ENCODE measurements around the gene LILRA2. TPM values are rescaled to one million over a fixed set of nuclear protein-coding genes. Genes with fewer than 3 reads are reported as not detected.
"Not testable (repeated sequence)": the region's sequence is repeated elsewhere in the genome, so short reads cannot be mapped to it uniquely, and the experiment has no call there.

The LILRA2 gene
- total and polyA plus RNA-seq, 2 of the 8 experiments (the other 6 are each of a cell fraction or from before 2014, with no cell fraction given) = not detected

DNA sequence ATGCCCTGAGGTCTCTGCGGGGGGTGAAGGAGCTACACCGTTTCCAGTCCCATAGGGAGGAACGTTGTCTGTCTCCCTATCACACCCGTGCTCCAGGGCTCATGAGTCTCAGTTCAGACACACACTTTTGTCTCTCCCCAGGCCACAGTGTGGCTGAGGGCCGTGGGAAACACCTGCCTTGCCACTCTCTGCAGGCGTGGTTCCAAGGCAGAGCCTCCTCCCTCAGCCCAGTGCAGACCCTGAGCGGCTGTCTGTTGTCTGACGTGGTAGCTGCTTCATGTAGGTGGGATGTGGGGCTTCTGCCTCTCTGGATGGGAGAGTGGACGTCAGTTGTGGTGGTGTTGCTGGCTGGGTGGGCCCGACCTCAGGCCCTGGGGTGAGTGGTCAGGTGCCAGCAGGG, 50.6 kb downstream of the LILRA2 start:
- H3K56ac ChIP-seq (replicated peaks; ENCODE audit: insufficient read length, low read depth, low read length); H2BK5ac ChIP-seq (ENCODE audit: low read depth, low read length); H3K4ac ChIP-seq (replicated peaks; ENCODE audit: insufficient read length, low read depth, low read length); H3K23me2 ChIP-seq (ENCODE audit: low read depth, low read length); H3K9ac ChIP-seq (replicated peaks in 1 of 4; ENCODE audit: extremely low read depth in 1 of 4, low read depth in 3 of 4, low read length in 3 of 4); H3K27me3 ChIP-seq (replicated peaks in 1 of 4; ENCODE audit: control insufficient read depth in 3 of 4, extremely low read depth in 1 of 4, insufficient read depth in 3 of 4, low read length in 3 of 4); H3K18ac ChIP-seq (ENCODE audit: extremely low read depth, low read length); H2BK20ac ChIP-seq (ENCODE audit: low read length); H3K27ac ChIP-seq (ENCODE audit: low read depth, low read length); H3K79me2 ChIP-seq (ENCODE audit: control insufficient read depth in 1 of 2, insufficient read depth in 2 of 2, low read length in 2 of 2); DNase-seq (ENCODE audit: low read depth in 1 of 2, low spot score in 2 of 2); H3K36me3 ChIP-seq (ENCODE audit: control insufficient read depth in 2 of 4, insufficient read depth in 4 of 4, low read length in 3 of 4); H3K23ac ChIP-seq (ENCODE audit: insufficient read length); CTCF ChIA-PET (ENCODE audit: partially characterized antibody); FAIRE-seq; H3K4me1 ChIP-seq (replicated peaks in 1 of 4; ENCODE audit: control insufficient read depth in 3 of 4, insufficient read depth in 4 of 4, low read length in 3 of 4); H2AK5ac ChIP-seq (ENCODE audit: low read depth, low read length); H3K4me3 ChIP-seq (ENCODE audit: extremely low read depth in 1 of 4, insufficient read depth in 2 of 4, low read depth in 3 of 4, low read length in 4 of 4); H4K5ac ChIP-seq (ENCODE audit: insufficient read length, low read depth, low read length); H2AFZ ChIP-seq (ENCODE audit: low read length); H3K14ac ChIP-seq (ENCODE audit: insufficient read length); H2BK120ac ChIP-seq (replicated peaks; ENCODE audit: low read depth, low read length); H4K20me1 ChIP-seq (replicated peaks in 1 of 2; ENCODE audit: control insufficient read depth in 1 of 2, insufficient read depth in 2 of 2, low read length in 2 of 2); H3K4me2 ChIP-seq (ENCODE audit: insufficient read depth in 1 of 2, low read depth in 2 of 2, low read length in 2 of 2); H2BK12ac ChIP-seq (ENCODE audit: low read depth, low read length); H4K91ac ChIP-seq (replicated peaks; ENCODE audit: insufficient read length, low read length); H2BK15ac ChIP-seq (ENCODE audit: low read length); H3K79me1 ChIP-seq (ENCODE audit: low read depth, low read length); POLR2A ChIA-PET (ENCODE audit: partially characterized antibody); H4K8ac ChIP-seq (ENCODE audit: extremely low read depth, insufficient read depth, low read length): not testable (repeated sequence)
- WGBS, 2 experiments (ENCODE audit: extremely low coverage in 1 of 2, insufficient coverage in 1 of 2, insufficient read length in 1 of 2, insufficient replicate concordance in 2 of 2, low coverage in 1 of 2, low lambda C conversion rate in 2 of 2, missing lambda C conversion rate in 1 of 2) = 86% methylated on average over 9 of the region's 10 CpGs; no CpG with 5 or more reads in 1 of the 2 experiments
- H3K9me3 ChIP-seq (ENCODE audit: insufficient read depth in 2 of 2, low read depth in 1 of 2, low read length in 1 of 2) = peaks cover 48 to 63% of the 10 kb centered on the region in 2 experiments

DNA sequence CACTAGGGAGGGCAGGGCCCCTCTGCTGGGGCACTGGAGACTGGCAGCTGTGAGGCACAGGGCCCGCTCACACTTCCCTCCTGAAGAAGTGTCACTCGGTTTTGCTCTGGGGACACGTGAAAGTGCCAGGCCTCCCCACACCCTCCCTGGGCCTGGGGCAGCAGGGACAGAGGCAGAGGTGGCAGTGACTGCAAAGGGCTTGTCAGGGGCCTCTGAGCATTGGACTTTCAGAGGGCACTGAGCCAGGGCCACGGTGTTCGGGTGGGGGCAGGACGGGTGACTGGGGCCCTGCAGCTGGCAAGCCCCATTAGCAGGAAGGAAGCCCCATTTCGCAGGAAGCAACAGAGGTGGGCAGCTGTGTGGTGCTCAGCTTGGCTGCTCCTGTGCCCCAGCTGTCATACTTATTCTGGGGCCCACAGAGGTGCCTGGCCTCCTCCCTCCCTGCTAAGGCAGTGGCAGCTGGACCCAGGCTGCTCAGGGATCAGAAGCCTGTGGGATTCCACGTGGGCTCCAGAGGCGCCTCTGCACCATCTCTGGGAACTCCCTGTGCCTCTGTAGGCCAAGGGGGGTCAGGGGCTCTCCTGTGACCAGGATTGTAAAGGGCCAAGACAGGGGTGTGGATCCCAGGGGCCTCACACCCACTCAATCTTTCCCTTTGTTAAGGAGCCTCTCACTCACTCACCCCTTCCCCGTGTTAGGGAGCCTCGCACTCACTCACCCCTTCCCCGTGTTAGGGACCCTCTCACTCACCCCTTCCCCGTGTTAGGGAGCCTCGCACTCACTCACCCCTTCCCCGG, 51.5 kb downstream of the LILRA2 start:
- POLR2A ChIA-PET (ENCODE audit: partially characterized antibody); H2AFZ ChIP-seq (ENCODE audit: low read length); H4K91ac ChIP-seq (replicated peaks; ENCODE audit: insufficient read length, low read length); FAIRE-seq; H3K4ac ChIP-seq (replicated peaks; ENCODE audit: insufficient read length, low read depth, low read length); H2BK15ac ChIP-seq (ENCODE audit: low read length); H3K27me3 ChIP-seq (replicated peaks in 1 of 4; ENCODE audit: control insufficient read depth in 3 of 4, extremely low read depth in 1 of 4, insufficient read depth in 3 of 4, low read length in 3 of 4); H3K27ac ChIP-seq (ENCODE audit: low read depth, low read length); H3K4me3 ChIP-seq (ENCODE audit: extremely low read depth in 1 of 4, insufficient read depth in 2 of 4, low read depth in 3 of 4, low read length in 4 of 4); H3K79me2 ChIP-seq (ENCODE audit: control insufficient read depth in 1 of 2, insufficient read depth in 2 of 2, low read length in 2 of 2); H4K20me1 ChIP-seq (replicated peaks in 1 of 2; ENCODE audit: control insufficient read depth in 1 of 2, insufficient read depth in 2 of 2, low read length in 2 of 2); H3K4me1 ChIP-seq (replicated peaks in 1 of 4; ENCODE audit: control insufficient read depth in 3 of 4, insufficient read depth in 4 of 4, low read length in 3 of 4); H3K4me2 ChIP-seq (ENCODE audit: insufficient read depth in 1 of 2, low read depth in 2 of 2, low read length in 2 of 2); H2BK120ac ChIP-seq (replicated peaks; ENCODE audit: low read depth, low read length); H2AK5ac ChIP-seq (ENCODE audit: low read depth, low read length); H3K23ac ChIP-seq (ENCODE audit: insufficient read length); H2BK12ac ChIP-seq (ENCODE audit: low read depth, low read length); H3K18ac ChIP-seq (ENCODE audit: extremely low read depth, low read length); H3K23me2 ChIP-seq (ENCODE audit: low read depth, low read length); H3K56ac ChIP-seq (replicated peaks; ENCODE audit: insufficient read length, low read depth, low read length); H3K36me3 ChIP-seq (ENCODE audit: control insufficient read depth in 2 of 4, insufficient read depth in 4 of 4, low read length in 3 of 4); H2BK5ac ChIP-seq (ENCODE audit: low read depth, low read length); DNase-seq (ENCODE audit: low read depth in 1 of 2, low spot score in 2 of 2); H2BK20ac ChIP-seq (ENCODE audit: low read length); H4K8ac ChIP-seq (ENCODE audit: extremely low read depth, insufficient read depth, low read length); H4K5ac ChIP-seq (ENCODE audit: insufficient read length, low read depth, low read length); H3K9ac ChIP-seq (replicated peaks in 1 of 4; ENCODE audit: extremely low read depth in 1 of 4, low read depth in 3 of 4, low read length in 3 of 4); H3K79me1 ChIP-seq (ENCODE audit: low read depth, low read length); H3K14ac ChIP-seq (ENCODE audit: insufficient read length): not testable (repeated sequence)
- WGBS, 2 experiments (ENCODE audit: extremely low coverage in 1 of 2, insufficient coverage in 1 of 2, insufficient read length in 1 of 2, insufficient replicate concordance in 2 of 2, low coverage in 1 of 2, low lambda C conversion rate in 2 of 2, missing lambda C conversion rate in 1 of 2) = 73% methylated on average over 9 of the region's 15 CpGs; no CpG with 5 or more reads in 1 of the 2 experiments
- peaks cover 57 to 71% of the 10 kb centered on the region in 2 experiments for H3K9me3 ChIP-seq (ENCODE audit: insufficient read depth in 2 of 2, low read depth in 1 of 2, low read length in 1 of 2)
- CTCF ChIA-PET (ENCODE audit: partially characterized antibody) = interaction anchor here (0.7 kb wide), 1 partner anchor 14 kb away, joined by 3 read pairs; no protein-coding TSS in a partner anchor

All from H1 (cell line).